ENCODE results near the gene SSX2IP.
"Not testable (repeated sequence)": the region's sequence is repeated elsewhere in the genome, so short reads cannot be mapped to it uniquely, and the experiment has no call there.

SSX2IP gene

GRCh38 chr1:84677415-84678099, 12.7 kb downstream of the SSX2IP start:
- no peaks in the 10 kb centered on the region for H3K9me3 Mint-ChIP-seq
- DNase-seq (ENCODE audit: low spot score): no peak
- no peak overlapping the region for H3K4me3 Mint-ChIP-seq
- no peak overlapping the region for H3K27ac Mint-ChIP-seq
- H3K4me1 Mint-ChIP-seq (ENCODE audit: low read depth): peaks cover 11% of the 10 kb centered on the region
- peaks cover 11% of the 10 kb centered on the region for H3K36me3 Mint-ChIP-seq (ENCODE audit: low read depth)
- no peaks in the 10 kb centered on the region for H3K27me3 Mint-ChIP-seq (ENCODE audit: low read depth)

DNA sequence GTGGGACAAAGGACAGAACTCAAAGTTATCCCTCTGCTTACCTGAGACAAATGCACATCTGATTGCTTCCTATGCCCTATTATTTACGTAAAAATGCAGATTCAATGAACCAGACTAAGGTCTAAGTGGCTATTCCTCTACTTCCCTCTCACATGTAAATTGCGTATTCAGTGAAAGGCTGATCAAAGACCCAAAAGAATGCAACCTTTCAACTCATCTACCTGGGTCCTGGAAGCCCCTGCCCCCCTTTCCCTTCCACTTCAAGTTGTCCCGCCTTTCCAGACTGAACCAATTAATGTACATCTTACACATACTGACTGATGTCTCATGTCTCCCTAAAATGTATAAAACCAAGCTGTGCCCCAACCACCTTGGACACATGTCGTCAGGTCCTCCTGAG, 14.6 kb downstream of the SSX2IP start:
- Mint-ChIP-seq H3K27ac (no peak overlapping the region), H3K4me3 (no peak overlapping the region), H3K27me3 (ENCODE audit: low read depth) (no peaks in the 10 kb centered on the region), H3K4me1 (ENCODE audit: low read depth) (peaks cover 12% of the 10 kb centered on the region), H3K36me3 (ENCODE audit: low read depth) (peaks cover 5% of the 10 kb centered on the region), H3K9me3 (no peaks in the 10 kb centered on the region)
- no peak for DNase-seq (ENCODE audit: low spot score)

GRCh38 chr1:84675106-84675505, 15.2 kb downstream of the SSX2IP start:
- no peaks in the 10 kb centered on the region for H3K27me3 Mint-ChIP-seq (ENCODE audit: low read depth)
- H3K4me1 Mint-ChIP-seq (ENCODE audit: low read depth): peaks cover 12% of the 10 kb centered on the region
- H3K4me3 Mint-ChIP-seq: no peak overlapping the region
- no peaks in the 10 kb centered on the region for H3K9me3 Mint-ChIP-seq
- H3K27ac Mint-ChIP-seq: no peak overlapping the region
- DNase-seq (ENCODE audit: low spot score): no peak
- H3K36me3 Mint-ChIP-seq (ENCODE audit: low read depth): peaks cover 5% of the 10 kb centered on the region

- Mint-ChIP-seq H3K4me1 (ENCODE audit: low read depth) (peaks cover 12% of the 10 kb centered on the region), H3K27ac (no peak overlapping the region), H3K9me3 (no peaks in the 10 kb centered on the region), H3K27me3 (ENCODE audit: low read depth) (no peaks in the 10 kb centered on the region), H3K36me3 (ENCODE audit: low read depth) (peaks cover 7% of the 10 kb centered on the region), H3K4me3 (no peak overlapping the region)
- no peak for DNase-seq (ENCODE audit: low spot score)
Observed at GRCh38 chr1:84674705-84675104, 15.6 kb downstream of the SSX2IP start.

- no peaks in the 10 kb centered on the region for H3K9me3 Mint-ChIP-seq
- DNase-seq (ENCODE audit: low spot score): no peak
- no peak overlapping the region for H3K4me3 Mint-ChIP-seq
- no peak overlapping the region for H3K27ac Mint-ChIP-seq
- H3K27me3 Mint-ChIP-seq (ENCODE audit: low read depth): no peaks in the 10 kb centered on the region
- peaks cover 7% of the 10 kb centered on the region for H3K36me3 Mint-ChIP-seq (ENCODE audit: low read depth)
- peaks cover 12% of the 10 kb centered on the region for H3K4me1 Mint-ChIP-seq (ENCODE audit: low read depth)
Observed at GRCh38 chr1:84674021-84674420, 16.2 kb downstream of the SSX2IP start.

DNA sequence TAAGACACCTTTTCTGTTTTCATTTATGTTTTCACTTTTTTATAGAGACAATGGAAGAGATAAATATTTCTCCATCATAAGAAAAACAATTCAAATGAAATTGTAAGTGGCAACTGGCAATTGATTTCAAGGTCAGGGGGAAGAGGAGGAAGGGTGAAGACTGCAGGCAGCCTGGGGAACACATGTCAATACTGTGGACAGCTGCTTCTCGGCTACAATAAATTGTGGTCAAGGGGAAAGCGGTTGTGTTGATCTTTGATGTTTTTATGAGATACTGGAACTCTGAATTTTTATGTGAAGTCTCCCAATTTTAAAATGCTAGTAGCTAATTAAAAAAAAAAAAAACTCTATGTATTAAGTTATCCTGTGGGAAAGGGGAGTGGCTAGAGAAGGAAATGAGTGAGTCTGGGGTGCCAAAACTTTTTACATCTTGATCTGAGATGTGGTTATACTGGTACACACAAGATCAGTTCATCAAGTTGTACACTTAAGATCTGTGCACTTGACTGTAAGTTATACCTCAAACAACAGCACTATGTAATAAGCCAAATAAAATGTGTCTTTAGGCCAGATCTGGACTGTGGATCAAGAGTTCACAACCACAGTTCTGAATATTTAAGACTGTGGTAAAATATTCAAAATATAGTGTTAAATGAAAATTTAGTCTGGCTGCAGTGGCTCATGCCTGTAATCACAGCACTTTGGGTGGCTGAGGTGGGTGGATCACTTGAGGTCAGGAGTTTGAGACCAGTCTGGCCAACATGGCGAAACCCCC, 18.0 kb downstream of the SSX2IP start:
- no peaks in the 10 kb centered on the region for H3K27me3 Mint-ChIP-seq (ENCODE audit: low read depth)
- H3K9me3 Mint-ChIP-seq: no peaks in the 10 kb centered on the region

DNA sequence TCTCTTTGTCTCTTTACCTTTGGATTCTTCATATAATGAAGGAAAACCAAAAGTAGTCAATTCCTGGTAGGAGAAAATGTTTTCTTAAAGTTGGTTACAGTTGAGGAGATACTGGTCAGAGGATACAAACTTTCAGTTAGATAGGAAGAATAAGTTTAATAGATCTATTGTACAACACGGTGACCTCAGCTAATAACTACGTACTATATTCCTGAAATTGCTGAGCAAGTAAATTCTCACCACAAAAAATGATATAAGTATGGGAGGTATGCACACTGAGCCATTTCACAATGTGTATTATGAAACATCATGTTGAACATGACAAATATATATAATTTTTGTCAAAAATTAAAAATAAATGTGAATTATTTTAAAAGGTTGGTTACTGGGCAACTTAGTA, 20.4 kb downstream of the SSX2IP start:
- H3K4me1 Mint-ChIP-seq (ENCODE audit: low read depth): peaks cover 12% of the 10 kb centered on the region

More for the DNA sequence above, 18.0 kb downstream of the SSX2IP start:
- Mint-ChIP-seq H3K4me1 (ENCODE audit: low read depth) (peaks cover 12% of the 10 kb centered on the region), H3K4me3 (no peak overlapping the region), H3K36me3 (ENCODE audit: low read depth) (peaks cover 3% of the 10 kb centered on the region), H3K27ac (no peak overlapping the region)
- DNase-seq (ENCODE audit: low spot score): no peak

DNA sequence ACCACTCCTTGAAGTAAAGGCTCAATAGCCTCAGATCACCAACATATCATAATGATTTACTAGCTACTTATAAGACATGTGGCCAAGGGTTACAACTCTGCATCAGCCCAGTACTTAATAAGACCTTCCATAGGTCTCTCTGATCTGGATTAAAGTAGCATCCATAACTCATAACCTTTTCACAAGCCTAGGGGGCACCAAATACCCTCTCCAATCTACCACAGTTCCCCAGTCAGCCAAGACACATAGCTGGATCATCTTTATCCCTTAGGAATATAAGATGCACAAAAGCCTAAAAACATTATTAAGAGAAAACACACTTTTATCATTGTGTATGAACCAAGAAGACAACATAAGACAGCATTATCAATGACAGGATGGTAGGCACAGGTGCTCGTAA, 22.1 kb downstream of the SSX2IP start:
- Mint-ChIP-seq H3K4me3 (no peak overlapping the region), H3K36me3 (ENCODE audit: low read depth) (peaks cover 5% of the 10 kb centered on the region), H3K9me3 (no peaks in the 10 kb centered on the region), H3K27ac (no peak overlapping the region), H3K4me1 (ENCODE audit: low read depth) (peaks cover 9% of the 10 kb centered on the region), H3K27me3 (ENCODE audit: low read depth) (no peaks in the 10 kb centered on the region)
- no peak for DNase-seq (ENCODE audit: low spot score)

More for the DNA sequence above, 20.4 kb downstream of the SSX2IP start:
- Mint-ChIP-seq H3K27me3 (ENCODE audit: low read depth) (no peaks in the 10 kb centered on the region), H3K4me3 (no peak overlapping the region), H3K9me3 (no peaks in the 10 kb centered on the region), H3K36me3 (ENCODE audit: low read depth) (peaks cover 5% of the 10 kb centered on the region), H3K27ac (no peak overlapping the region)
- no peak for DNase-seq (ENCODE audit: low spot score)

DNA sequence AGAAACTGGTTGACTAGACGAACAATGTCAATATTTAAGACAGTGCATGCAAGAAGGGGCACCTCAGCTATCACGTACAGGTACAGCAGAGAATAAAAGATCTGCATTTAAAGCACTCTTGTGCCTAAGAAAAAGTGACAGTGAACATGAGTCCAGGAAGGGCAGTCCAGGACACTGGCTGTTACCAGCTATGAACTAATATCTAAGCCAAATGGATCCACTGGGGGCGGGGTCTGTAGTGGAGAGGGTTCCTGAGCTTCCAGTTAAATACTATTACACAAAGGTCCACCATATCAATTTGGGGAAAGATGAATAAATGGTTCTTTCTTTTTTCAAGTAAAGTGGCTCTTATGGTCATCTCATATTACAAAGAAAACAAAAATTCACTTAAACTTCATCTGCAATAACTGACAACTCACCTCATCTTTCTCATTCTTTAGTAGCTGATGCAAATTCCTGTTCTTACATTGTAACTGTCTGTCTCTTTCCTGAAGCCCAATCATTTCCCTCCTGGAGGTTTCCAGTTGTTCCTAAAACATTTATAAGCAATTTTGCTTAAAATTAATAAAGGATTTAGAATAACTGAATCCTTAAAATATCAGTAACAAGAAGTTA, 24.5 kb downstream of the SSX2IP start:
- no peak overlapping the region for H3K4me3 Mint-ChIP-seq
- H3K36me3 Mint-ChIP-seq (ENCODE audit: low read depth): peaks cover 9% of the 10 kb centered on the region
- no peaks in the 10 kb centered on the region for H3K9me3 Mint-ChIP-seq
- H3K27me3 Mint-ChIP-seq (ENCODE audit: low read depth): no peaks in the 10 kb centered on the region
- no peak for DNase-seq (ENCODE audit: low spot score)
- H3K27ac Mint-ChIP-seq: no peak overlapping the region
- H3K4me1 Mint-ChIP-seq (ENCODE audit: low read depth): no peaks in the 10 kb centered on the region

GRCh38 chr1:84653130-84653677, 37.1 kb downstream of the SSX2IP start:
- H3K4me3 Mint-ChIP-seq: no peak overlapping the region
- DNase-seq (ENCODE audit: low spot score): no peak
- H3K27ac Mint-ChIP-seq: no peak overlapping the region
- peaks cover 26% of the 10 kb centered on the region for H3K36me3 Mint-ChIP-seq (ENCODE audit: low read depth)
- no peaks in the 10 kb centered on the region for H3K9me3 Mint-ChIP-seq
- H3K4me1 Mint-ChIP-seq (ENCODE audit: low read depth): peaks cover 2% of the 10 kb centered on the region
- H3K27me3 Mint-ChIP-seq (ENCODE audit: low read depth): no peaks in the 10 kb centered on the region

GRCh38 chr1:84644472-84644871, 45.8 kb downstream of the SSX2IP start:
- no peaks in the 10 kb centered on the region for H3K4me1 Mint-ChIP-seq (ENCODE audit: low read depth)
- H3K9me3 Mint-ChIP-seq: no peaks in the 10 kb centered on the region
- no peaks in the 10 kb centered on the region for H3K27me3 Mint-ChIP-seq (ENCODE audit: low read depth)
- no peak overlapping the region for H3K27ac Mint-ChIP-seq
- no peak overlapping the region for H3K4me3 Mint-ChIP-seq
- DNase-seq (ENCODE audit: low spot score): no peak
- H3K36me3 Mint-ChIP-seq (ENCODE audit: low read depth): peaks cover 12% of the 10 kb centered on the region

DNA sequence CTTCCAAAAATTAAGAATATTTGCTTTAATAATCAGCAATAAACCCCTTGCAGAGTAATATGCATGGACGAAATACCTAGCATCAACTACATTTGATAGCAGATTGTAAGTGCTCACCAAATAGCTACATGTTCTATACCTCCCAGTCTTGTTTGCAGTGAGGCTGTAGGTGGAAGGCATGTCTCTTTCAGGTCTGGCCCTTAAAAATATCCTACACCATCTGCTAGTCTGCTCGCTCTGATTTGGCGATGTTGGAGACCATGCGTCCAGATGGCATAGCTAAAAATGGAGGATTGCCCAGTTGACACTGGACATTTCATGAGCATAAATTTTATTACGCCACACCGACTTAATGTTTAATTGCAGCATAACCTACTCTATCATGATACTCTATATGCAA, 47.1 kb downstream of the SSX2IP start:
- Mint-ChIP-seq H3K36me3 (ENCODE audit: low read depth) (peaks cover 11% of the 10 kb centered on the region), H3K4me1 (ENCODE audit: low read depth) (no peaks in the 10 kb centered on the region), H3K27me3 (ENCODE audit: low read depth) (no peaks in the 10 kb centered on the region), H3K27ac (no peak overlapping the region), H3K9me3 (no peaks in the 10 kb centered on the region), H3K4me3 (no peak overlapping the region)
- DNase-seq (ENCODE audit: low spot score): no peak

- Mint-ChIP-seq H3K27ac (no peak overlapping the region), H3K9me3 (no peaks in the 10 kb centered on the region), H3K4me1 (ENCODE audit: low read depth) (no peaks in the 10 kb centered on the region), H3K36me3 (ENCODE audit: low read depth) (peaks cover 11% of the 10 kb centered on the region), H3K27me3 (ENCODE audit: low read depth) (no peaks in the 10 kb centered on the region), H3K4me3 (no peak overlapping the region)
- DNase-seq (ENCODE audit: low spot score): no peak
Observed at GRCh38 chr1:84642774-84643173, 47.5 kb downstream of the SSX2IP start.

DNA sequence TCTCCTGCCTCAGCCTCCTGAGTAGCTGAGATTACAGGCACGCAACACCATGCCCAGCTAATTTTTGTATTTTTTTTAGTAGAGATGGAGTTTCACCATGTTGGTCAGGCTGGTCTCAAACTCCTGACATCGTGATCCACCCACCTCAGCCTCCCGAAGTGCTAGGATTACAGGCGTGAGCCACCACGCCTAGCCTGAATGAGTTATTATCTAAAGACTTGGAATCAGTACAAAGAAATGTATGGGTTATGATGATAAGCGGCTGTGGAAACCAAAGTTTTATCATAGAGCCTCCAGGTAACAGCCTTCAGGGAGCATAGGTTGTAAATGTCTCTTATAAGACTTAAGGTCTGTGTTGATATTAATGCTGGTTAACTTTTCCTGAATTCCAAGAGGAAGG, 50.5 kb downstream of the SSX2IP start:
- H3K27me3 Mint-ChIP-seq (ENCODE audit: low read depth); H3K4me1 Mint-ChIP-seq (ENCODE audit: low read depth); H3K9me3 Mint-ChIP-seq; H3K27ac Mint-ChIP-seq; H3K4me3 Mint-ChIP-seq; H3K36me3 Mint-ChIP-seq (ENCODE audit: low read depth); DNase-seq (ENCODE audit: low spot score): not testable (repeated sequence)
